HG03457 (cell line): ENCODE results near the gene GSTP1.
A peak's percentile ranks its signal among the peaks of the same experiment; 100 is the strongest.
"Not testable (repeated sequence)": the region's sequence is repeated elsewhere in the genome, so short reads cannot be mapped to it uniquely, and the experiment has no call there.

ENCODE experiments used
- ATAC-seq: cut with Tn5 transposase; IDR thresholded peaks from one replicate; pipeline ENCODE4 v1.9.1; 2021; ENCODE audit warnings: moderate number of reproducible peaks; ENCODE audit not compliant: unreplicated experiment

Gene GSTP1

GRCh38 chr11:67613313-67613959, 29.8 kb downstream of the GSTP1 start:
- ATAC-seq, result no peak

- ATAC-seq, result peak; percentile 49
Observed at GRCh38 chr11:67613960-67614715, 30.5 kb downstream of the GSTP1 start.

GRCh38 chr11:67614730-67615714, 31.4 kb downstream of the GSTP1 start:
- no peak for ATAC-seq

GRCh38 chr11:67615728-67616430, 32.3 kb downstream of the GSTP1 start:
- no peak for ATAC-seq

- no peak for ATAC-seq
Observed at GRCh38 chr11:67616431-67617242, 33.0 kb downstream of the GSTP1 start.

GRCh38 chr11:67617243-67617953, 33.8 kb downstream of the GSTP1 start:
- ATAC-seq, result no peak

GRCh38 chr11:67618901-67619659, 35.5 kb downstream of the GSTP1 start:
- not testable (repeated sequence) for ATAC-seq

- not testable (repeated sequence) for ATAC-seq
Observed at GRCh38 chr11:67619683-67620618, 36.3 kb downstream of the GSTP1 start.

- not testable (repeated sequence) for ATAC-seq
Observed at GRCh38 chr11:67620621-67621020, 37.0 kb downstream of the GSTP1 start.

- not testable (repeated sequence) for ATAC-seq
Observed at GRCh38 chr11:67621928-67622327, 38.3 kb downstream of the GSTP1 start.

GRCh38 chr11:67622905-67623304, 39.3 kb downstream of the GSTP1 start:
- ATAC-seq, result not testable (repeated sequence)

- ATAC-seq, result not testable (repeated sequence)
Observed at GRCh38 chr11:67623795-67624194, 40.2 kb downstream of the GSTP1 start.

GRCh38 chr11:67626131-67626833, 42.7 kb downstream of the GSTP1 start:
- not testable (repeated sequence) for ATAC-seq

GRCh38 chr11:67626970-67627369, 43.4 kb downstream of the GSTP1 start:
- no peak for ATAC-seq

- no peak for ATAC-seq
Observed at GRCh38 chr11:67627441-67627811, 43.8 kb downstream of the GSTP1 start.

- ATAC-seq, result no peak
Observed at GRCh38 chr11:67627812-67628624, 44.4 kb downstream of the GSTP1 start.
